HG02763 (cell line): ENCODE results near the gene ALDH3B1.

Source experiments
- ATAC-seq: cut with Tn5 transposase; IDR thresholded peaks from one replicate; pipeline ENCODE4 v1.9.1; 2021; ENCODE audit warnings: mild to moderate bottlenecking, moderate library complexity; ENCODE audit not compliant: unreplicated experiment

ALDH3B1 gene

GRCh38 chr11:68057807-68058206 lies 47.7 kb downstream of the ALDH3B1 start:
- no peak for ATAC-seq

GRCh38 chr11:68061508-68061907 lies 51.4 kb downstream of the ALDH3B1 start:
- ATAC-seq, result no peak

GRCh38 chr11:68064926-68065325 lies 54.8 kb downstream of the ALDH3B1 start:
- no peak for ATAC-seq

- no peak for ATAC-seq
Measured at GRCh38 chr11:68065841-68066240, 55.7 kb downstream of the ALDH3B1 start.

GRCh38 chr11:68066742-68067141 lies 56.6 kb downstream of the ALDH3B1 start:
- ATAC-seq, result no peak

- no peak for ATAC-seq
Measured at GRCh38 chr11:68067991-68068390, 57.9 kb downstream of the ALDH3B1 start.

- ATAC-seq, result no peak
Measured at GRCh38 chr11:68071281-68072048, 61.3 kb downstream of the ALDH3B1 start.

GRCh38 chr11:68074584-68075352 lies 64.6 kb downstream of the ALDH3B1 start:
- ATAC-seq, result no peak

- ATAC-seq, result no peak
Measured at GRCh38 chr11:68076371-68077042, 66.4 kb downstream of the ALDH3B1 start.

- ATAC-seq, result no peak
Measured at GRCh38 chr11:68077617-68078582, 67.8 kb downstream of the ALDH3B1 start.
